ENCODE measurements around the gene PTPN1. TPM values are rescaled to one million over a fixed set of nuclear protein-coding genes. Genes with fewer than 3 reads are reported as not detected.

The PTPN1 gene
- total and polyA plus RNA-seq, 2 of the 4 experiments (the other 2 are of a cell fraction), result 31.7 to 37.4 TPM

GRCh38 chr20:50478162-50478990 is 31.8 kb upstream of the PTPN1 start:
- Histone ChIP-seq H3K79me1 (ENCODE audit: low read depth in 1 of 2, low read length in 2 of 2) (no peaks in the 10 kb centered on the region), H4K20me1 (ENCODE audit: insufficient read depth, low read length) (no peaks in the 10 kb centered on the region), H3K9me1 (ENCODE audit: insufficient read depth, low read length) (peaks cover 6% of the 10 kb centered on the region; the same call in 1 of the 2 replicates), H3K36me3 (ENCODE audit: control insufficient read depth, insufficient read depth, low read length) (no peaks in the 10 kb centered on the region), H3K23ac (ENCODE audit: low read depth, low read length) (no peak overlapping the region), H4K8ac (ENCODE audit: low read depth in 2 of 2, low read length in 2 of 2) (no peak overlapping the region), H2AK9ac (replicated peaks; ENCODE audit: low read depth, low read length, poor library complexity) (no peak overlapping the region), H3K27me3 (ENCODE audit: control insufficient read depth, insufficient read depth, low read length) (no peaks in the 10 kb centered on the region), H3K18ac (ENCODE audit: low read depth, low read length) (no peak overlapping the region), H3K4ac (ENCODE audit: low read depth, low read length) (0 out of 2 replicates have a peak overlapping the region, but pooled peaks have one; percentile 3), H2BK120ac (ENCODE audit: low read depth, low read length) (no peak overlapping the region; the same call in 1 of the 2 replicates), H3K9me3 (ENCODE audit: control insufficient read depth, insufficient read depth, low read length) (no peaks in the 10 kb centered on the region), H2BK20ac (ENCODE audit: low read depth, low read length) (no peak overlapping the region), H3K27ac (ENCODE audit: insufficient read depth, low read length) (no peak overlapping the region), H3K4me2 (ENCODE audit: low read depth, low read length) (no peak overlapping the region), H3K56ac (ENCODE audit: extremely low read depth, insufficient read depth, low read length) (no peak overlapping the region), H3K4me3 (ENCODE audit: insufficient read depth, low read depth, low read length) (no peak overlapping the region), H4K5ac (ENCODE audit: low read depth, low read length) (no peak overlapping the region), H2AK5ac (ENCODE audit: low read depth, low read length) (no peak overlapping the region), H3K9ac (ENCODE audit: low read depth, low read length) (no peak overlapping the region), H3K4me1 (ENCODE audit: control insufficient read depth, insufficient read depth, low read length) (peaks cover 7% of the 10 kb centered on the region), H3K14ac (replicated peaks; ENCODE audit: low read depth, low read length) (no peak overlapping the region), H4K91ac (ENCODE audit: insufficient read depth, low read depth, low read length) (no peak overlapping the region), H2BK5ac (ENCODE audit: low read depth, low read length, poor library complexity, severe bottlenecking) (no peak overlapping the region), H2AFZ (replicated peaks; ENCODE audit: low read length, poor library complexity) (peak overlapping the region; percentile 76), H2BK15ac (ENCODE audit: low read depth, low read length) (no peak overlapping the region)
- no TSS peak for BruUV-seq (replicated peaks)
- POLR2A ChIA-PET (ENCODE audit: unreplicated experiment), result no interaction called here
- WGBS, 2 experiments (ENCODE audit: extremely low coverage in 2 of 2, insufficient read length in 1 of 2), result 69% methylated on average over 11 of the region's 22 CpGs; no CpG with 5 or more reads in 1 of the 2 experiments
- peak; percentile 63 for ATAC-seq (ENCODE audit: low read depth)
- peak; percentile 29 for DNase-seq
- TF ChIP-seq SMC3 (IDR thresholded peaks at IDR 0.05; ENCODE audit: low read depth, low read length) (peak; percentile 26; the same call in 1 of the 2 replicates), CTCF (conservative IDR thresholded peaks at IDR 0.05; ENCODE audit: low read depth, low read length) (peak; percentile 46), NFE2L2 (IDR thresholded peaks at IDR 0.05; ENCODE audit: low read depth, low read length) (no peak), RAD21 (IDR thresholded peaks at IDR 0.05; ENCODE audit: low read length) (peak; percentile 54)
- CTCF ChIA-PET, result no interaction called here
- in situ Hi-C loops (cut with MboI; ENCODE audit: low sequenced_read_pairs), result no loop called here
- intact Hi-C loops (cut with micrococcal nuclease), result no loop called here
- dilution Hi-C loops (cut with HindIII; ENCODE audit: low sequenced_read_pairs, unreplicated experiment), result no loop called here
